ENCODE results near the gene ELL2. TPM values are rescaled to one million over a fixed set of nuclear protein-coding genes. Genes with fewer than 3 reads are reported as not detected.
A peak's percentile ranks its signal among the peaks of the same experiment; 100 is the strongest.

Gene ELL2
- total and polyA plus RNA-seq, 2 of the 13 experiments (the other 11 are each of a cell fraction or from before 2014, with no cell fraction given): 78.9 to 97.1 TPM

DNA sequence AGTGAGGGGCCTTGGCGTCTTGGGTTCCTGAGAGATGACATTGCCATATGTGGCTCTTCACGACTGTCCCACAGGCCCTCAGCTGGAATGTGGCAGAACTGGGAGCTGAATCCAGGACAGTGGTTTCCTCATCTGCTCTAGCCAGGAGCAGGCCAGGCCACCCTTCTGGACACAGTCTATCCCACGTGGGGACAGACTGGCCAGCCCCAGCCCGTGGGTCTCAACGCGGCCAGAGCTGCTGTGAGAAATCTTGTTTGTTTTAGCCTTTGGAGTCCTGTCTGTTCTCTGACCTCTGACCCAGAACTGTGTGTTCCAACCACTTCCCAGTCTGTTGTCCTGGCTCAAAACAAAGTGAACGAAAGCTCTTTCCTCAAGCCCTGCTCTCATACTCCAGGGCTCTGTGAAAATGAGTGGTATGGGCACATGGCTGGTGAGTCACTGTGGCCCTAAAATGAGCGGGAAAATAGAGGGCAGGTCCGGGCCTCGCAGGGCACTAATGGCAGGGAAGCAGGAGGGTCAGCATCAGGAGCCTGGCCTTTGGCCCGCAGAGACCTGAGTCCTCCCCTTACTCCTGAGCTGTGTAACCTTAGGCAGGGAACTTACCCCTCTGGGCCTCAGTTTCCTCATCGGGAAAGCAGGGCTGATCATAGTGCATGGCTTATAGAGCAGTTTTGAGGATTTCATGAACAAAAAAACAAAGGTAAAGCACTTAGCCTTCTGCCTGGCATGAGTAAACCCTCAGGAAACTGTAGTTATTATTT is 104.3 kb downstream of the ELL2 start (continued):
- TF ChIP-seq ZNF607 (CRISPR knock-in tag; IDR thresholded peaks at IDR 0.05; ENCODE audit: borderline replicate concordance): no peak; the same call in none of the 2 replicates
- no peak for TF ChIP-seq ZNF24 (IDR thresholded peaks at IDR 0.05)
- no peak for TF ChIP-seq ZNF354B (CRISPR knock-in tag; IDR thresholded peaks at IDR 0.05)
- TF ChIP-seq MBNL3 (CRISPR knock-in tag; conservative IDR thresholded peaks at IDR 0.05): no peak
- TF ChIP-seq, protein P1, sequence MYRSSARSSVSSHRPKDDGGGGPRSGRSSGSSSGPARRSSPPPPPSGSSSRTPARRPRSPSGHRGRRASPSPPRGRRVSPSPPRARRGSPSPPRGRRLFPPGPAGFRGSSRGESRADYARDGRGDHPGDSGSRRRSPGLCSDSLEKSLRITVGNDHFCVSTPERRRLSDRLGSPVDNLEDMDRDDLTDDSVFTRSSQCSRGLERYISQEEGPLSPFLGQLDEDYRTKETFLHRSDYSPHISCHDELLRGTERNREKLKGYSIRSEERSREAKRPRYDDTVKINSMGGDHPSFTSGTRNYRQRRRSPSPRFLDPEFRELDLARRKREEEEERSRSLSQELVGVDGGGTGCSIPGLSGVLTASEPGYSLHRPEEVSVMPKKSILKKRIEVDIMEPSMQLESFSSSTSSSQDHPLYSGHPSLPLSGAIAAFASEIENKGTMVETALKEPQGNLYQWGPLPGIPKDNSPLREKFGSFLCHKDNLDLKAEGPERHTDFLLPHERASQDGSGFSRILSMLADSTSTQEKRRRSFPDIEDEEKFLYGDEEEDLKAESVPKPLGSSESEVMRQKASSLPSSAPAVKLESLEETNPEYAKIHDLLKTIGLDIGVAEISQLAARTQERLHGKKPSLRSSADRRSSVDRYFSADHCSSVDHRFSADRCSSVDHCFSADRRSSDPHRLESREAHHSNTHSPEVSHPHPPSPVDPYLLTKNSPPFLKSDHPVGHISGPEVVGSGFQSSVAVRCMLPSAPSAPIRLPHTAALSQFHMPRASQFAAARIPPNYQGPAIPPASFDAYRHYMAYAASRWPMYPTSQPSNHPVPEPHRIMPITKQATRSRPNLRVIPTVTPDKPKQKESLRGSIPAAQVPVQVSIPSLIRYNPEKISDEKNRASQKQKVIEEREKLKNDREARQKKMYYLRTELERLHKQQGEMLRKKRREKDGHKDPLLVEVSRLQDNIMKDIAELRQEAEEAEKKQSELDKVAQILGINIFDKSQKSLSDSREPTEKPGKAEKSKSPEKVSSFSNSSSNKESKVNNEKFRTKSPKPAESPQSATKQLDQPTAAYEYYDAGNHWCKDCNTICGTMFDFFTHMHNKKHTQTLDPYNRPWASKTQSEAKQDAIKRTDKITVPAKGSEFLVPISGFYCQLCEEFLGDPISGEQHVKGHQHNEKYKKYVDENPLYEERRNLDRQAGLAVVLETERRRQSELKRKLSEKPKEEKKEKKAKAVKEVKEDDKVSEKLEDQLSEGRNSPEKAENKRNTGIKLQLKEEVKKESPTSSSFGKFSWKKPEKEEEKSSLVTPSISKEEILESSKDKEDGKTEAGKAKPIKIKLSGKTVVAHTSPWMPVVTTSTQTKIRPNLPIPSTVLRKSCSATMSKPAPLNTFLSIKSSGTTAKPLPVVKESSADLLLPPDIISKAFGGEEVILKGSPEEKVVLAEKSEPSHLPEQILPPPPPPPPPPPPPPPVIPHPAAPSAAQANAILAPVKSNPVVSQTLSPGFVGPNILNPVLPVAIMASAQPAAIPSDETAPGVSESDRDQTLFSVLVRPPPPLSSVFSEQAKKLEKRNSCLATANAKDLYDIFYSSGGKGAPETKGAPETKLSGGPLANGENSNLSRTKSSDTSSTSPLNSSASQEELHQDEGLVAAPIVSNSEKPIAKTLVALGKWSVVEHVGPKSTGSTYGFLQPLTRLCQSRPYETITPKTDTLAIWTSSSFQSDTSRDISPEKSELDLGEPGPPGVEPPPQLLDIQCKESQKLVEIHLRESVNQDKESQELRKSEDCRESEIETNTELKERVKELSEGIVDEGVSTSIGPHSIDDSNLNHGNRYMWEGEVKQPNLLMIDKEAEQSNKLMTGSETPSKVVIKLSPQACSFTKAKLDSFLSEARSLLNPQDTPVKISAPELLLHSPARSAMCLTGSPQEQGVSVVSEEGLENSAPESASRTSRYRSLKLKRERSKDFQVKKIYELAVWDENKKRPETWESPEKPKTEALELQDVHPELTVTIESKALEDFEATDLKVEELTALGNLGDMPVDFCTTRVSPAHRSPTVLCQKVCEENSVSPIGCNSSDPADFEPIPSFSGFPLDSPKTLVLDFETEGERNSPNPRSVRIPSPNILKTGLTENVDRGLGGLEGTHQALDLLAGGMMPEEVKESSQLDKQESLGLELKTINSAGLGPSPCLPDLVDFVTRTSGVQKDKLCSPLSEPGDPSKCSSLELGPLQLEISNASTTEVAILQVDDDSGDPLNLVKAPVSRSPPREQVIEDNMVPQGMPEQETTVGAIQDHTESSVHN (CRISPR knock-in tag; IDR thresholded peaks at IDR 0.05): no peak
- TF ChIP-seq RFX1 (IDR thresholded peaks at IDR 0.05): no peak
- peak; percentile 84 for TF ChIP-seq HOXA3 (CRISPR knock-in tag; IDR thresholded peaks at IDR 0.05)
- 0 out of 2 replicates have a peak, but pooled peaks have one; percentile 17 for TF ChIP-seq ZNF773 (CRISPR knock-in tag; IDR thresholded peaks at IDR 0.05; ENCODE audit: borderline replicate concordance)
- TF ChIP-seq TBX3 (IDR thresholded peaks at IDR 0.05; ENCODE audit: borderline replicate concordance): no peak; the same call in 1 of the 2 replicates
- TF ChIP-seq ZNF775 (CRISPR knock-in tag; IDR thresholded peaks at IDR 0.05; ENCODE audit: borderline replicate concordance): 0 out of 2 replicates have a peak, but pooled peaks have one; percentile 28
- TF ChIP-seq ZNF30 (CRISPR knock-in tag; IDR thresholded peaks at IDR 0.05): 0 out of 2 replicates have a peak, but pooled peaks have one; percentile 39
- TF ChIP-seq PLRG1 (conservative IDR thresholded peaks at IDR 0.05): no peak
- TF ChIP-seq ZNF616 (CRISPR knock-in tag; IDR thresholded peaks at IDR 0.05; ENCODE audit: low read depth): 0 out of 2 replicates have a peak, but pooled peaks have one; percentile 54
- TF ChIP-seq STAT6 (CRISPR knock-in tag; IDR thresholded peaks at IDR 0.05; ENCODE audit: borderline replicate concordance): no peak
- no peak for TF ChIP-seq BRD4 (CRISPR knock-in tag; IDR thresholded peaks at IDR 0.05)
- peak; percentile 56; the same call in 1 of the 2 replicates for TF ChIP-seq YEATS4 (CRISPR knock-in tag; IDR thresholded peaks at IDR 0.05; ENCODE audit: borderline replicate concordance)
- TF ChIP-seq ZBTB3 (CRISPR knock-in tag; IDR thresholded peaks at IDR 0.05; ENCODE audit: borderline replicate concordance, low read depth): peak; percentile 68
- no peak for TF ChIP-seq ZNF10 (CRISPR knock-in tag; IDR thresholded peaks at IDR 0.05; ENCODE audit: borderline replicate concordance, low read depth)
- no peak for TF ChIP-seq MLLT10 (CRISPR knock-in tag; IDR thresholded peaks at IDR 0.05)
- TF ChIP-seq SNAI1 (CRISPR knock-in tag; IDR thresholded peaks at IDR 0.05; ENCODE audit: borderline replicate concordance): no peak

Data from HepG2 (cell line).